ES-I3 (cell line): ENCODE results near the gene DYNC1LI2.

Experiments used
- H3K36me3 ChIP-seq: 2 replicates; pipeline ENCODE4 v1.6.1; 2013; ENCODE audit warnings: mild to moderate bottlenecking, low read length, control low read depth, moderate library complexity; ENCODE audit not compliant: insufficient read depth
- H3K4me1 ChIP-seq: 2 replicates; pipeline ENCODE4 v1.6.1; 2013; ENCODE audit warnings: mild to moderate bottlenecking, control low read depth, low read length; ENCODE audit not compliant: insufficient read depth
- H3K9ac ChIP-seq: 2 replicates; pipeline ENCODE4 v1.6.1; 2013; ENCODE audit warnings: low read depth, mild to moderate bottlenecking, low read length, moderate library complexity
- H3K9me3 ChIP-seq: 2 replicates; pipeline ENCODE4 v1.6.1; 2013; ENCODE audit warnings: mild to moderate bottlenecking, low read length, moderate library complexity; ENCODE audit not compliant: control insufficient read depth, insufficient read depth

The DYNC1LI2 gene

GRCh38 chr16:66751053-66751302 lies 431 bp downstream of the DYNC1LI2 start:
- Histone ChIP-seq H3K9ac (peak overlapping the region; percentile 87), H3K9me3 (no peaks in the 10 kb centered on the region), H3K36me3 (peaks cover 14% of the 10 kb centered on the region), H3K4me1 (no peaks in the 10 kb centered on the region; the same call in 1 of the 2 replicates)

- H3K4me1 ChIP-seq: no peaks in the 10 kb centered on the region; the same call in 1 of the 2 replicates
- H3K9ac ChIP-seq: peak overlapping the region; percentile 87
- H3K36me3 ChIP-seq: peaks cover 14% of the 10 kb centered on the region
- H3K9me3 ChIP-seq: no peaks in the 10 kb centered on the region
Observed at GRCh38 chr16:66750279-66751052, 943 bp downstream of the DYNC1LI2 start.

GRCh38 chr16:66746682-66747081 lies 4.7 kb downstream of the DYNC1LI2 start:
- Histone ChIP-seq H3K36me3 (peaks cover 26% of the 10 kb centered on the region), H3K9me3 (no peaks in the 10 kb centered on the region), H3K9ac (no peak overlapping the region), H3K4me1 (peaks cover 8% of the 10 kb centered on the region; the same call in 1 of the 2 replicates)

- peaks cover 15% of the 10 kb centered on the region; the same call in 1 of the 2 replicates for H3K4me1 ChIP-seq
- no peaks in the 10 kb centered on the region for H3K9me3 ChIP-seq
- peaks cover 26% of the 10 kb centered on the region for H3K36me3 ChIP-seq
- no peak overlapping the region for H3K9ac ChIP-seq
Observed at GRCh38 chr16:66746048-66746447, 5.4 kb downstream of the DYNC1LI2 start.

- peaks cover 23% of the 10 kb centered on the region for H3K36me3 ChIP-seq
- H3K9ac ChIP-seq: no peak overlapping the region
- peaks cover 28% of the 10 kb centered on the region for H3K4me1 ChIP-seq
- H3K9me3 ChIP-seq: no peaks in the 10 kb centered on the region
Observed at GRCh38 chr16:66741950-66742808, 9.2 kb downstream of the DYNC1LI2 start.

GRCh38 chr16:66741169-66741900 lies 10.1 kb downstream of the DYNC1LI2 start:
- peaks cover 28% of the 10 kb centered on the region for H3K4me1 ChIP-seq
- peaks cover 27% of the 10 kb centered on the region for H3K36me3 ChIP-seq
- H3K9ac ChIP-seq: no peak overlapping the region
- no peaks in the 10 kb centered on the region for H3K9me3 ChIP-seq

GRCh38 chr16:66740533-66740932 lies 10.9 kb downstream of the DYNC1LI2 start:
- H3K9me3 ChIP-seq: no peaks in the 10 kb centered on the region
- no peak overlapping the region for H3K9ac ChIP-seq
- H3K36me3 ChIP-seq: peaks cover 35% of the 10 kb centered on the region
- H3K4me1 ChIP-seq: peaks cover 28% of the 10 kb centered on the region

- Histone ChIP-seq H3K9me3 (no peaks in the 10 kb centered on the region), H3K36me3 (peaks cover 38% of the 10 kb centered on the region), H3K9ac (no peak overlapping the region), H3K4me1 (peaks cover 28% of the 10 kb centered on the region)
Observed at GRCh38 chr16:66740010-66740409, 11.4 kb downstream of the DYNC1LI2 start.

GRCh38 chr16:66735891-66736290 lies 15.5 kb downstream of the DYNC1LI2 start:
- Histone ChIP-seq H3K9me3 (no peaks in the 10 kb centered on the region), H3K36me3 (peaks cover 42% of the 10 kb centered on the region), H3K9ac (no peak overlapping the region), H3K4me1 (peaks cover 12% of the 10 kb centered on the region)

GRCh38 chr16:66731101-66731500 lies 20.3 kb downstream of the DYNC1LI2 start:
- H3K36me3 ChIP-seq: peaks cover 43% of the 10 kb centered on the region

GRCh38 chr16:66728804-66729203 lies 22.6 kb downstream of the DYNC1LI2 start:
- Histone ChIP-seq H3K4me1 (peaks cover 5% of the 10 kb centered on the region; the same call in 1 of the 2 replicates), H3K9ac (no peak overlapping the region), H3K36me3 (peaks cover 41% of the 10 kb centered on the region), H3K9me3 (no peaks in the 10 kb centered on the region)

More at GRCh38 chr16:66731101-66731500, 20.3 kb downstream of the DYNC1LI2 start:
- Histone ChIP-seq H3K9ac (no peak overlapping the region), H3K4me1 (peaks cover 5% of the 10 kb centered on the region; the same call in 1 of the 2 replicates), H3K9me3 (no peaks in the 10 kb centered on the region)

- peaks cover 5% of the 10 kb centered on the region; the same call in 1 of the 2 replicates for H3K4me1 ChIP-seq
- no peaks in the 10 kb centered on the region for H3K9me3 ChIP-seq
- H3K9ac ChIP-seq: no peak overlapping the region
- peaks cover 45% of the 10 kb centered on the region for H3K36me3 ChIP-seq
Observed at GRCh38 chr16:66728117-66728787, 23.2 kb downstream of the DYNC1LI2 start.

GRCh38 chr16:66720766-66721165 lies 30.6 kb downstream of the DYNC1LI2 start:
- H3K4me1 ChIP-seq: no peaks in the 10 kb centered on the region
- H3K9me3 ChIP-seq: no peaks in the 10 kb centered on the region
- H3K36me3 ChIP-seq: peaks cover 35% of the 10 kb centered on the region
- no peak overlapping the region for H3K9ac ChIP-seq

- Histone ChIP-seq H3K9me3 (no peaks in the 10 kb centered on the region), H3K9ac (no peak overlapping the region), H3K36me3 (peaks cover 27% of the 10 kb centered on the region), H3K4me1 (no peaks in the 10 kb centered on the region)
Observed at GRCh38 chr16:66719246-66719645, 32.2 kb downstream of the DYNC1LI2 start.
